ENCODE measurements around the gene WDR72. TPM values are rescaled to one million over a fixed set of nuclear protein-coding genes. Genes with fewer than 3 reads are reported as not detected.
"Not testable (repeated sequence)": the region's sequence is repeated elsewhere in the genome, so short reads cannot be mapped to it uniquely, and the experiment has no call there.

WDR72 gene
- not detected in 2 replicates for total RNA-seq

DNA sequence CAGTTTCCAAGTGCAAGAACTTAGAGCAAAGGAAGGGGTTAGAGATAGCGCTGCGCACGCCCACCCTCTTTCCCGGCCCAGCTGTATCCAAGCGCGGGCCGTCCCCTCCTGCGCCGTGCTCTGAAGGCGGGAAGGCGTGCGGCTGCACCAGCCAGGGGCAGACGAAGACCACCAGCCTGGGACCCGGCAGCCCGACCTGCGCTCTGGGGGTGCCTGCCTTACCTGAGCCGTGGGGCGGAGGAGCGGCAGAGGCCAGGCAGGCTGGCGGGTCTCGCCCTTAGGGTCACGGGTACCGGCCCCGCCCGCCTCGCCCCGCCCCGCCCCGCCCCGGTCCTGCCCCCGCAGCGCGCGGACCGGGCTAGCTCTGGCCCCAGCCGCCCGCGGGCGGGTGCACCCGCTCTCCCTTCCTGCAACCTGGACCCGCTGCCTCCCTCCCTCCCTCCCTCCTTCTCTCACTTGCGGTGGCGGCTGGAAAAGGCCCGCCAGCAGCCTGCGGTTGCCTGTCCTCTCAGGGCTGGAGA is at the start of gene WDR72:
Gene WDR72, minus strand, starts transcription at position 253 of the 521 bp plus-strand sequence. CDS start 26,514 bp downstream, outside the sequence.
- no peak for DNase-seq (ENCODE audit: low read depth in 2 of 2)

- DNase-seq (ENCODE audit: low read depth in 2 of 2) = peak in 1 of 2 donors; percentile 9
Measured at GRCh38 chr15:53808058-53808706, 48.7 kb upstream of the WDR72 start.

- DNase-seq (ENCODE audit: low read depth in 2 of 2) = no peak
Measured at GRCh38 chr15:53807501-53807900, 48.0 kb upstream of the WDR72 start.

GRCh38 chr15:53802672-53803071 is 43.2 kb upstream of the WDR72 start:
- DNase-seq (ENCODE audit: low read depth in 2 of 2) = no peak

DNA sequence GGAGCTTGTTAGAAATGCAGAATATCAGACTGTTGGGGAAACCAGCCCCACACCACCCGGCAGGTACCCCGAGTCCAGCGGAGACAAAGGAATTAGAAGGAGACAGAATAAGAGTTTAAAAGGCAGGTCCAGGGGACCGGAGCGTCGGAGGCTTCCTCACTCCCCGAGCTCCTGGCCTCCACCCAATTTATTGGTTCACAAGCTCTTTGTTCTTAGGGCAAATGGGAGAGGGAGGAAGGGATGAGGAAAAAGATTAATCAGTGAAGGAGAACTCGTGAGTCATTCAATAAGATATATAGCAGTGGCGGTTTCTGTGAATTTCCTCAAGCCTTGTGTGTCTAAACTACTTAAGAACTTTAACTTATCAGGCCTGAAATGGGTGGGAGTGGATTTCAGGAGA is 32.1 kb upstream of the WDR72 start:
- no peak for DNase-seq (ENCODE audit: low read depth in 2 of 2)

DNA sequence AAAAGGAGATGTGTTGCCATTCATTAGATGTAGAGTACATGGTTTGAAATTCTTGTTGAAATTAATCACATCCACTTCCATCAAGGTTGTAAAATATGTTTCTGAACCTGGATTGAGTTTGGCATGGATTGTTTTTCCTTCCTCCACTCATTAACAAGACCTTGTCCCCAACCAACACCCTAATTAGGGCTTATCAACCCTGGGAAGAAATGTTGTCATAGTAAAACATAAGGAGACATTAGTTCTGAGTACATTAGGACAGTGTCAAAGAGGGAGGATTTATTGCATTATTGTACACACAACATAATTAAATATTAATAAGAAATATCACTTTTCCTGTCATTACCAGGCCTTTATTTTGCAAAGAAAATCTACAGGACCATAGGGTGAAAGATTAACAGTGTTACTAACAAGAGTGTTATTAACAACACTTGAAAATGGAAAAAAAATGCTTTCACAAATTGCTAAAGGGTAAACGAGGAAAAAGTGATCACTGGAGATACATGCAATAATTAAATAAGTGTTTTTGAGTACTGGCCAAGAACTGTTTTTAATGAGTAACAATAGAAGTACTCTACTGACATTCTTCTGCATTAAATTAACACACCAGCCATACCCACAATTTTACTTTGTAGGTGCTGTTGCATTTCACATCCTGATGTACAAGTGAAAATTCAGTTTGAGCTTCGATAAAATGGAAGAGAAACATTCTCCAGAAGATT is 30.4 kb upstream of the WDR72 start:
- no peak for DNase-seq (ENCODE audit: low read depth in 2 of 2)

- no peak for DNase-seq (ENCODE audit: low read depth in 2 of 2)
Measured at GRCh38 chr15:53786401-53786800, 26.9 kb upstream of the WDR72 start.

DNA sequence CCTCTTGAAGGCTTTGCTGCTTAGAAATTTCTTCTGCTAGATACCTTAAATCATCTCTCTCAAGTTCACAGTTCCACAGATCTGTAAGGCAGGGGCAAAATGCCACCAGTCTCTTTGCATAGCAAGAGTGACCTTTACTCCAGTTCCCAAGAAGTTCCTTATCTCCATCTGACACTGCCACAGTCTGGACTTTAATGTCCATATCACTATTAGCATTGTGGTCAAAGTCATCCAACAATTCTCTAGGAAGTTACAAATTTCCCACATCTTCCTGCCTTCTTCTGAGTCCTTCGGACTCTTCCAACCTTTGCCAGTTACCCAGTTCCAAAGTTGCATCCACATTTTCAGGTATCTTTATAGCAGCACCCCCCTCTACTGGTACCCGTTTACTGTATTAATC is 25.8 kb upstream of the WDR72 start:
- not testable (repeated sequence) for DNase-seq (ENCODE audit: low read depth in 2 of 2)

DNA sequence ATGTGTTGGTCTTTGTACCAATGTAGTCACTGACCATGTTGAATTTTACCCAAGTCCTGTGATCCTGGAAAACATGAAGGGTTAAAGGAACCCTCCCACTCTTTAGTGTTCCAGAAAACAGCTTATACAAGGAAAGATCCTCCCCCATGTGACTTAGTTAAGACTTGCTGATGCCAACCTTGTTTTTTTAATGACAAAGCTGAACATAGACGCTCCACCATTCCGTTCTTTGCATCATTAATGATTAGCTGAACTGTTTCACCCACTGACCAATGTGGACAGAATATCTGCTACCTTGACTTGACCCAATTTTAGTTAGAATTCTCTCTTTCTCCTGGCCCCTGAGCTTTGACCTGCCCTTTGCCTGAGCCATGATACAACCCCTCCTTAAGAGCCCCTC is 3.5 kb upstream of the WDR72 start:
- no peak for DNase-seq (ENCODE audit: low read depth in 2 of 2)

- no peak for DNase-seq (ENCODE audit: low read depth in 2 of 2)
Measured at GRCh38 chr15:53758412-53758811, 1.1 kb downstream of the WDR72 start.

- no peak for DNase-seq (ENCODE audit: low read depth in 2 of 2)
Measured at GRCh38 chr15:53757906-53758305, 1.6 kb downstream of the WDR72 start.

GRCh38 chr15:53753813-53754212 is 5.7 kb downstream of the WDR72 start:
- DNase-seq (ENCODE audit: low read depth in 2 of 2) = no peak

- DNase-seq (ENCODE audit: low read depth in 2 of 2) = no peak
Measured at GRCh38 chr15:53752406-53752805, 7.1 kb downstream of the WDR72 start.

DNA sequence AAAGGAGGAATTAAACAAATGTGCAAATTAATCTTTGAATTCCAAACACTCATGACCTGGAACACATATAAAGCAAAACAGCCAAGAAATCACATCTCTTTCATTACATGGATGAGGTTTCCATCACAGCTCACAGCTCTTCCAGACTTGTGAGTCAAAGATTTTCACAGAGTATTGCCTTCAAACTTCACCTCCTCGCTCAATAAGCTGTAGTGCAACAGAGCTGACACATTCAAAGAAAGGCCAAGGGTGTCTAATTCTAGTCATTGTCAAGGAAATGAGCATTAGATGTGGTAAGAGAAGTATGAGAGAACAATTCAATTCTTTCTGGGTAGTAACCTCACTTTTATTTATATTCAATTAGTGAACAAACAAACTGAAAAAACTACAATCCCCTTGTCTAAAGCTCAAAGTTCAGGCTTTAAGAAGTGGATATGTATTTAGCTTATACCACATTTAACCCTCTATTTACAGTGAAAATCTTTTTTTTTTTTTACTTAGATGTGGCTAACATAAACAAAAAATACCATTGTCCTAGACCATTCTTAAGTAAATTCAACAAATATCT is 11.9 kb downstream of the WDR72 start:
- no peak for DNase-seq (ENCODE audit: low read depth in 2 of 2)

GRCh38 chr15:53746101-53746500 is 13.4 kb downstream of the WDR72 start:
- DNase-seq (ENCODE audit: low read depth in 2 of 2) = no peak

DNA sequence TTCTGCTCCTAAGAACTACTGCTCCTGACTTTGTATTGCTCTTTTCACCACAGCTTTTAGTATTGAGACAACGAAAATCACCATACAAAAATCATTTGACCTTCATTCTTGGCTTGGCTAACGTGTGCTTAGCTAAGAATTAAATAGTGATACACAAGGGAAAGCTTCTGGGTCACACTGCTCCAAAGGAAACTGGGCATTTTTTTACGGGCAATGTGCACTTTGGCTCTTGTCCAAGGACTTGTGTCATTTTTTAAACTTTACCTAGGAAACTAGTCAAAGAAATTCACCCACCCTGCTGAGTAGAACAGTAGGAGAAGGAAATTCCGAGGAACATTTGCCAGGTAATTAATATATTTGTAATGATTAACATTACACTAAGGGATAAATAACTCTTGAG is 19.8 kb downstream of the WDR72 start:
- DNase-seq (ENCODE audit: low read depth in 2 of 2) = no peak

- no peak for DNase-seq (ENCODE audit: low read depth in 2 of 2)
Measured at GRCh38 chr15:53739187-53739586, 20.3 kb downstream of the WDR72 start.

- DNase-seq (ENCODE audit: low read depth in 2 of 2) = no peak
Measured at GRCh38 chr15:53721334-53722087, 38.0 kb downstream of the WDR72 start.

DNA sequence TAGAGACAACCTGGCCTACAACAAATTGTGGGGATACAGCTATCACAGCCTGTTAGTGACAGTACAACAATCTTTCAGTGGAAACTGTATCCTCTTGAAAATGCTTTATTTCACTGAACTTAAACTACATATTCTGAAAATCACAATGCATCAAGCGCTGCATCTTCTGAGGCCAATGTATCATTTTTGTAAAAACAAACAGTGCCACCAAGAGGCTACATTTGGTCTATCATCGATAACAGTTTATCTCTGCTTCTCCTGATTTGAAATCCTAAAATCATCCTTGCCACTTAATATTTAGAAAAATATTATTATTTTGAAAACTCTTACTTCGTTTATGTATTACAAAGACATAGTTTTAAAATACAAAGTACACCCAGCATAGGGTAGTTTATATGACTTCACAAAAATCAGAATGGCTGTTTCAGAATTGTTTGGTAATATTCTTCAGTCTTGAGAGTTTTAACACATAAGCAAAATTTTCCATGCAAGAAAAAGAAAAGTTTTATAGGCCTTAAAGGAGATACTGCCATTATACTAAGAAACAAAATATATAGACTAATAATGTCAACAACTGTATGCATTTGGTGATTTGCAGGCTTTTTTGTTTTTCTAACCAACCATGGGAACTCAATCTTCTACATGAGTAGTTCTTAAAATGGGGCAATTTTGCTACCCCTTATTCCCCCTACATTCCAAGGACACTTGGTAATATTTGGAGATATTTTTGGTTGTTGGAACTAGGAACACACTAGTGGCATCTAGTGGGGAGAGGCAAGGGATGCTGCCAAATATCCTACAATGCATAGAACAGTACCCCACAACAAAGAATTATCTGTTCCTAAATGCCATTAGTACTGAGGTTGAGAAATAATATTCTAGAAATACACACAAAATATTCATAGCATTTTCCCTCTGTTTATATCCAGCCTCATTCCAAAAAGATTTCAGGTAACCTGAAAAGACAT is 42.3 kb downstream of the WDR72 start:
- peak in 1 of 2 donors; percentile 13 for DNase-seq (ENCODE audit: low read depth in 2 of 2)

GRCh38 chr15:53713218-53713617 is 46.2 kb downstream of the WDR72 start:
- DNase-seq (ENCODE audit: low read depth in 2 of 2) = no peak

- no peak for DNase-seq (ENCODE audit: low read depth in 2 of 2)
Measured at GRCh38 chr15:53710906-53711305, 48.6 kb downstream of the WDR72 start.
